H9 (cell line): ENCODE data around the gene COL4A2. TPM values are rescaled to one million over a fixed set of nuclear protein-coding genes. Genes with fewer than 3 reads are reported as not detected.

Experiments
- DNase-seq: peaks from one replicate; pipeline ENCODE4 v3.0.0-alpha.2; 2017
- H2AFZ ChIP-seq: one replicate; pipeline ENCODE4 v1.6.1; 2013; ENCODE audit warnings: mild to moderate bottlenecking, low read length, control low read depth, moderate library complexity
- H2AK5ac ChIP-seq: 2 replicates; pipeline ENCODE4 v1.6.1; 2013; ENCODE audit warnings: low read length, control low read depth, mixed read lengths; ENCODE audit not compliant: insufficient read length
- H2BK120ac ChIP-seq: one replicate; pipeline ENCODE4 v1.6.1; 2013; ENCODE audit warnings: low read depth, mild to moderate bottlenecking, low read length, control low read depth, inconsistent platforms; ENCODE audit not compliant: poor library complexity, severe bottlenecking
- H2BK12ac ChIP-seq: 2 replicates; pipeline ENCODE4 v1.6.1; 2013; ENCODE audit warnings: low read length, control low read depth, mixed read lengths, low read depth; ENCODE audit not compliant: insufficient read length
- H2BK15ac ChIP-seq: 2 replicates; pipeline ENCODE4 v1.6.1; 2013; ENCODE audit warnings: low read depth, low read length, control low read depth
- H2BK20ac ChIP-seq: one replicate; pipeline ENCODE4 v1.6.1; 2013; ENCODE audit warnings: low read depth, mild to moderate bottlenecking, low read length, control low read depth, inconsistent platforms; ENCODE audit not compliant: poor library complexity, severe bottlenecking
- H2BK5ac ChIP-seq: 2 replicates; pipeline ENCODE4 v1.6.1; 2013; ENCODE audit warnings: low read length, control low read depth, mixed read lengths; ENCODE audit not compliant: insufficient read length
- H3K14ac ChIP-seq: 2 replicates; pipeline ENCODE4 v1.6.1; 2013; ENCODE audit warnings: low read length, control low read depth; ENCODE audit not compliant: insufficient read depth
- H3K18ac ChIP-seq: 2 replicates; pipeline ENCODE4 v1.6.1; 2013; ENCODE audit warnings: low read depth, mild to moderate bottlenecking, mixed read lengths, low read length, control low read depth; ENCODE audit not compliant: insufficient read length
- H3K23ac ChIP-seq: 2 replicates; pipeline ENCODE4 v1.6.1; 2013; ENCODE audit warnings: low read length, control low read depth, mixed read lengths, low read depth; ENCODE audit not compliant: insufficient read length
- H3K23me2 ChIP-seq: 2 replicates; pipeline ENCODE4 v1.6.1; 2013; ENCODE audit warnings: low read depth, mild to moderate bottlenecking, mixed read lengths, low read length, control low read depth; ENCODE audit not compliant: insufficient read length, poor library complexity, severe bottlenecking
- H3K27ac ChIP-seq: 2 replicates; pipeline ENCODE4 v1.5.1; 2013; ENCODE audit warnings: low read length, control low read depth, mixed read lengths, low read depth; ENCODE audit not compliant: insufficient read length
- H3K27me3 ChIP-seq: 2 replicates; pipeline ENCODE4 v1.6.1; 2013; ENCODE audit warnings: low read length, control low read depth, inconsistent platforms; ENCODE audit not compliant: insufficient read depth
- H3K4ac ChIP-seq: 2 replicates; pipeline ENCODE4 v1.6.1; 2013; ENCODE audit warnings: low read depth, mild to moderate bottlenecking, control low read depth, inconsistent platforms, low read length, moderate library complexity
- H3K4me1 ChIP-seq: 2 replicates; pipeline ENCODE4 v1.6.1; 2013; ENCODE audit warnings: low read length, control low read depth, inconsistent platforms; ENCODE audit not compliant: insufficient read depth
- H3K4me2 ChIP-seq: 2 replicates; pipeline ENCODE4 v1.6.1; 2013; ENCODE audit warnings: low read length, control low read depth, mixed read lengths; ENCODE audit not compliant: insufficient read length, insufficient read depth
- H3K56ac ChIP-seq: 2 replicates; pipeline ENCODE4 v1.6.1; 2013; ENCODE audit warnings: low read depth, mild to moderate bottlenecking, mixed read lengths, low read length, control low read depth; ENCODE audit not compliant: insufficient read length
- H3K79me1 ChIP-seq: 2 replicates; pipeline ENCODE4 v1.6.1; 2013; ENCODE audit warnings: low read depth, mild to moderate bottlenecking, moderate library complexity, low read length, control low read depth, inconsistent platforms; ENCODE audit not compliant: insufficient read depth, poor library complexity, severe bottlenecking
- H3K79me2 ChIP-seq: 2 replicates; pipeline ENCODE4 v1.6.1; 2013; ENCODE audit warnings: low read length, control low read depth, inconsistent platforms; ENCODE audit not compliant: insufficient read depth
- H3K9ac ChIP-seq: 2 replicates; pipeline ENCODE4 v1.6.1; 2013; ENCODE audit warnings: low read length, control low read depth, mixed read lengths; ENCODE audit not compliant: insufficient read length; ENCODE audit errors: extremely low read depth
- H3K9me3 ChIP-seq: one replicate; pipeline ENCODE4 v1.6.1; 2013; ENCODE audit warnings: low read depth, low read length, inconsistent platforms; ENCODE audit not compliant: control insufficient read depth
- H3T11ph ChIP-seq: one replicate; pipeline ENCODE4 v1.6.1; 2013; ENCODE audit warnings: mild to moderate bottlenecking, low read length, control low read depth, inconsistent platforms
- H4K20me1 ChIP-seq: one replicate; pipeline ENCODE4 v1.6.1; 2013; ENCODE audit not compliant: control insufficient read depth, insufficient read length, insufficient read depth
- H4K5ac ChIP-seq: 2 replicates; pipeline ENCODE4 v1.6.1; 2013; ENCODE audit warnings: low read depth, mild to moderate bottlenecking, mixed read lengths, low read length, control low read depth; ENCODE audit not compliant: insufficient read length
- H4K8ac ChIP-seq: replicated peaks from 2 replicates; pipeline ENCODE4 v1.6.1; 2013; ENCODE audit warnings: low read length, control low read depth, mixed read lengths, low read depth; ENCODE audit not compliant: insufficient read length
- H4K91ac ChIP-seq: 2 replicates; pipeline ENCODE4 v1.6.1; 2013; ENCODE audit warnings: low read depth, mild to moderate bottlenecking, moderate library complexity, mixed read lengths, low read length, control low read depth; ENCODE audit not compliant: insufficient read length
- H3K27ac Mint-ChIP-seq, 3 experiments: 2 replicates in 2 of 3; 3 replicates in 1 of 3; pipeline ENCODE4 v1.8.0; 2020 to 2021; ENCODE audit warnings: mixed read lengths in 3 of 3, mild to moderate bottlenecking in 1 of 3, moderate library complexity in 1 of 3
- H3K27me3 Mint-ChIP-seq: 2 replicates; pipeline ENCODE4 v1.8.0; 2021; ENCODE audit warnings: low read depth, mild to moderate bottlenecking, moderate library complexity, mixed read lengths
- H3K36me3 Mint-ChIP-seq, 3 experiments: 2 replicates in 2 of 3; 3 replicates in 1 of 3; pipeline ENCODE4 v1.8.0; 2020 to 2021; ENCODE audit warnings: low read depth in 3 of 3, mixed read lengths in 3 of 3; ENCODE audit not compliant: insufficient read depth in 1 of 3
- H3K4me1 Mint-ChIP-seq, 2 experiments: 2 replicates each; pipeline ENCODE4 v1.8.0; 2020; ENCODE audit warnings: mixed read lengths in 2 of 2
- H3K4me3 Mint-ChIP-seq, 2 experiments: 2 replicates in 1 of 2; 3 replicates in 1 of 2; pipeline ENCODE4 v1.8.0; 2020 to 2021; ENCODE audit warnings: mild to moderate bottlenecking in 2 of 2, mixed read lengths in 2 of 2, moderate library complexity in 1 of 2
- H3K9me3 Mint-ChIP-seq, 2 experiments: 2 replicates in 1 of 2; 3 replicates in 1 of 2; pipeline ENCODE4 v1.8.0; 2020; ENCODE audit warnings: mild to moderate bottlenecking in 2 of 2, mixed read lengths in 2 of 2, moderate library complexity in 1 of 2
- WGBS: extraction: QIAGEN DNeasy Blood & Tissue Kit; methylation state at CpG from one replicate; pipeline ENCODE4 v1.1.7; 2013; ENCODE audit warnings: missing lambda C conversion rate, low lambda C conversion rate, mixed read lengths; ENCODE audit not compliant: insufficient read length; ENCODE audit errors: extremely low coverage; 5-methylcytosine and 5-hydroxymethylcytosine counted together
- total RNA-seq: library from RNA; stranded (reverse); gene quantifications from 2 replicates; pipeline ENCODE4 v1.2.1, GENCODE V29; 2021
- TF ChIP-seq, protein P1 (sequence below): fragments of 200-600 bp; sonication (generic); conservative IDR thresholded peaks from 3 replicates; pipeline ENCODE4 v1.8.0; 2021; ENCODE audit warnings: antibody characterized with exemption, mild to moderate bottlenecking

COL4A2 gene
- total RNA-seq, 1 experiment from 2014 or later, result 76.5 TPM

DNA sequence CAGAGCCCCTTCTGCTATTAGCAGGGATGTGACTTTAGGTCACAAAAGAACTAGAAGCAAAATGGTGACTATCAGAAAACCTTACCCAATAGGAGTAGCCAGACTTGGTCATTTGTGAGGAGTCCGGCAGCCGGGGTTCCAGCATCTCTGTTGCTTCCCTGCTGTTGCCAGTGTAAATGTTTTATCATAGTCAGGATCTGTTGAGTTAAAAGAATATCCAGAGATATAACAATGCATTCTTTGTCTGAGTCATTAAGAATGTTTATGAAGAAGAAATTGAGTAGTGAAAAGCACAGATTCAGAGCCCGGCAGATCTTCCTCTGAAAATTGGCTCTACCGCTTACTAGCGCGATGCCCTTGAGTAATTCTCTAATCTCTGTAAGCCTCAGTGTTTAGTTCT is 84.2 kb downstream of the COL4A2 start:
- no peak overlapping the region for H3K14ac ChIP-seq
- no peak overlapping the region for H4K5ac ChIP-seq
- no peak overlapping the region for H2AK5ac ChIP-seq
- H2BK15ac ChIP-seq, result no peak overlapping the region
- no peak overlapping the region for H2BK120ac ChIP-seq
- no peaks in the 10 kb centered on the region for H4K20me1 ChIP-seq
- H3K4me3 Mint-ChIP-seq, result no peak overlapping the region
- no peak overlapping the region for H2AFZ ChIP-seq
- no peak overlapping the region for H2BK12ac ChIP-seq
- no peaks in the 10 kb centered on the region for H3K79me2 ChIP-seq
- H3K9me3 Mint-ChIP-seq, result peaks cover 2 to 8% of the 10 kb centered on the region in 2 experiments; a peak in 3 of 5 replicates
- no peak overlapping the region for H3T11ph ChIP-seq
- no peak overlapping the region for H3K23ac ChIP-seq
- no peak overlapping the region for H3K9ac ChIP-seq
- H3K36me3 Mint-ChIP-seq, result peaks cover 9 to 20% (median 15%) of the 10 kb centered on the region in 3 experiments
- H3K4me2 ChIP-seq, result no peak overlapping the region
- H3K79me1 ChIP-seq, result no peaks in the 10 kb centered on the region
- H2BK5ac ChIP-seq, result no peak overlapping the region
- H3K4me1 Mint-ChIP-seq, result peaks cover 31 to 33% of the 10 kb centered on the region in 2 experiments
- TF ChIP-seq, protein P1, sequence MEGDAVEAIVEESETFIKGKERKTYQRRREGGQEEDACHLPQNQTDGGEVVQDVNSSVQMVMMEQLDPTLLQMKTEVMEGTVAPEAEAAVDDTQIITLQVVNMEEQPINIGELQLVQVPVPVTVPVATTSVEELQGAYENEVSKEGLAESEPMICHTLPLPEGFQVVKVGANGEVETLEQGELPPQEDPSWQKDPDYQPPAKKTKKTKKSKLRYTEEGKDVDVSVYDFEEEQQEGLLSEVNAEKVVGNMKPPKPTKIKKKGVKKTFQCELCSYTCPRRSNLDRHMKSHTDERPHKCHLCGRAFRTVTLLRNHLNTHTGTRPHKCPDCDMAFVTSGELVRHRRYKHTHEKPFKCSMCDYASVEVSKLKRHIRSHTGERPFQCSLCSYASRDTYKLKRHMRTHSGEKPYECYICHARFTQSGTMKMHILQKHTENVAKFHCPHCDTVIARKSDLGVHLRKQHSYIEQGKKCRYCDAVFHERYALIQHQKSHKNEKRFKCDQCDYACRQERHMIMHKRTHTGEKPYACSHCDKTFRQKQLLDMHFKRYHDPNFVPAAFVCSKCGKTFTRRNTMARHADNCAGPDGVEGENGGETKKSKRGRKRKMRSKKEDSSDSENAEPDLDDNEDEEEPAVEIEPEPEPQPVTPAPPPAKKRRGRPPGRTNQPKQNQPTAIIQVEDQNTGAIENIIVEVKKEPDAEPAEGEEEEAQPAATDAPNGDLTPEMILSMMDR, result no peak
- H3K9me3 ChIP-seq, result no peaks in the 10 kb centered on the region
- no peak for DNase-seq
- H3K23me2 ChIP-seq, result no peaks in the 10 kb centered on the region
- no peak overlapping the region for H4K8ac ChIP-seq
- no peaks in the 10 kb centered on the region for H3K27me3 Mint-ChIP-seq
- no peak overlapping the region for H3K56ac ChIP-seq
- H4K91ac ChIP-seq, result no peak overlapping the region
- H3K4me1 ChIP-seq, result peaks cover 11% of the 10 kb centered on the region; the same call in 1 of the 2 replicates
- WGBS, result no CpG with 5 or more reads among the region's 6 CpGs
- no peak overlapping the region for H3K27ac Mint-ChIP-seq
- H3K27me3 ChIP-seq, result no peaks in the 10 kb centered on the region
- H3K4ac ChIP-seq, result no peak overlapping the region
- no peak overlapping the region for H3K27ac ChIP-seq
- H3K18ac ChIP-seq, result no peak overlapping the region
- no peak overlapping the region for H2BK20ac ChIP-seq
